DOHH2 (cell line): ENCODE results near the gene CLCN3.

ENCODE experiments used
- EZH2phosphoT487 ChIP-seq: fragments of 200-600 bp; sonication (generic); IDR thresholded peaks from 2 replicates; pipeline ENCODE4 v1.6.1; 2017; ENCODE audit warnings: borderline replicate concordance, mild to moderate bottlenecking, antibody characterized with exemption, low read length, moderate library complexity, mixed read lengths
- TF ChIP-seq, protein P1 (sequence below): fragments of 200-600 bp; sonication (generic); IDR thresholded peaks from one replicate; pipeline ENCODE4 v1.5.1; 2014; ENCODE audit warnings: antibody characterized with exemption, mild to moderate bottlenecking, low read depth, low read length; ENCODE audit not compliant: poor library complexity, severe bottlenecking

DNA sequence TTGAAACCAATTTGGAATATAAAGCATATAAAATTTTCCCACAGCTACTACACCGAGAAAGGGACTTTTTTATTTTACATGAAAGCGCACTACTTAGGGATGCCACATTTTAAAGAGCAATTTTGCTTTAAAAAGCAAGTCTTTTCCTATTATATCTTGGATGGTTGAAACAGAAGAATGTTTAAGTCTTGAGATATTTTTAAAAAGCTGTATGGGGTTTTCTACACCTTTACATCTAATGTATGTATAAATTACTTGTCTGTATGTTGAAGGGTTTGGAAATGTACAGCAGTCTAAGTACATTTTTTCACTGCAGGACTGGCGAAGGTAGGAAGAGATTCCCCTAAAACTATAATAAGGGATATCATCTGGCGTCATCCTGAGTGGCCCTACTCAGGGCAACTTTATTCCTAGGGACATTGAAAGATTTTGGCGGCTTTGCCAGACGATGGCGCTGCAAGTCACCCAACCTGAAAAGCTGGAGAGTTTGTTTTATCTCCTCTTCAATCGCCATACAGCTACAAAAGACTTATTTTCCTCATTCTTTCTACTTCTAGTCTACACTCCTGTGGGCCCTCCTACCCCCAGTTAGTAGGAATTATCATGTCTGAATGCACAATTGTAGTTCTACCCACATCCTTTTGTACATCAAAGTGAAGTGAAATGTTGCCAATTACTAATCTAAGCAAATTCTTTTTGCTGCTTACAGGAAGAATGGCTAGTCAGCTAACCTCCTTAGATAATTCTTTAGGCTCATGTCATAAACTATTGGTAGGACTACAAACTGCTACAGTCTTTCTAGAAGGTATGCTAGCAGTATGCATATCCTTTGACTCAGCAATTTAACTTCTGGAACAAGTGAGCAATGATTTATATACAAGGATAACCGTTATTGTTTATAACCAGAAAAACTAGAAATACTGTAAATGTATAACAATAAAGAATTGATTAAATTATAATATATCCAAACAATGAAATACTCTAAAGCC, 7.2 kb upstream of the CLCN3 start:
- TF ChIP-seq, protein P1, sequence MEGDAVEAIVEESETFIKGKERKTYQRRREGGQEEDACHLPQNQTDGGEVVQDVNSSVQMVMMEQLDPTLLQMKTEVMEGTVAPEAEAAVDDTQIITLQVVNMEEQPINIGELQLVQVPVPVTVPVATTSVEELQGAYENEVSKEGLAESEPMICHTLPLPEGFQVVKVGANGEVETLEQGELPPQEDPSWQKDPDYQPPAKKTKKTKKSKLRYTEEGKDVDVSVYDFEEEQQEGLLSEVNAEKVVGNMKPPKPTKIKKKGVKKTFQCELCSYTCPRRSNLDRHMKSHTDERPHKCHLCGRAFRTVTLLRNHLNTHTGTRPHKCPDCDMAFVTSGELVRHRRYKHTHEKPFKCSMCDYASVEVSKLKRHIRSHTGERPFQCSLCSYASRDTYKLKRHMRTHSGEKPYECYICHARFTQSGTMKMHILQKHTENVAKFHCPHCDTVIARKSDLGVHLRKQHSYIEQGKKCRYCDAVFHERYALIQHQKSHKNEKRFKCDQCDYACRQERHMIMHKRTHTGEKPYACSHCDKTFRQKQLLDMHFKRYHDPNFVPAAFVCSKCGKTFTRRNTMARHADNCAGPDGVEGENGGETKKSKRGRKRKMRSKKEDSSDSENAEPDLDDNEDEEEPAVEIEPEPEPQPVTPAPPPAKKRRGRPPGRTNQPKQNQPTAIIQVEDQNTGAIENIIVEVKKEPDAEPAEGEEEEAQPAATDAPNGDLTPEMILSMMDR = peak; percentile 80
- no peak for TF ChIP-seq EZH2phosphoT487
